Measurements from ENCODE around the gene D2HGDH.

The D2HGDH gene

DNA sequence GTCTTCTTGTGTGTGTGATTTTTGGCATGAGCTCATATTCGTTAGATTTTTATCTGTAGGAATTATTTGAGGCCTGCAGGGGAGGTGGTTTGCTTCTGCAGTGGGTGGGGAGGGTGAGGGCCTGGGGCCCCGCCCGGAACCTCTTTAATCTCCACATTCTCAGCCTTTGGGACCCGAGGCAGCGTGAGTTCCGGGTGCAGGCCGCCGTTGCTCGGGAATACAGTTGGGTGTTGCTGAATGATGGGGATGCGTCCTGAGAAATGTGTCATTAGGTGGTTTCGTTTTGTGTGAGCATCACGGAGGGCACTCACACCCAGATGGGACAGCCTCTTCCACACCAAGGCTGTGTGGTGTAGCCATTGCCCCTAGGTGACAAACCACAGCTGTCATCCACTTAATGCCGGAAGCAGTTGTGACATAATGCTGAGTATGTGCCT is 28.5 kb downstream of the D2HGDH start:
- DNase-seq, result no peak
- in situ Hi-C loops (cut with HindIII; ENCODE audit: low pct_ligation_motif_present, low pct_unique_long_range_greater_than_20kb, low sequenced_read_pairs), result no loop called here

- DNase-seq, result no peak
- in situ Hi-C loops (cut with HindIII; ENCODE audit: low pct_ligation_motif_present, low pct_unique_long_range_greater_than_20kb, low sequenced_read_pairs), result no loop called here
Observed at GRCh38 chr2:241763551-241764274, 29.3 kb downstream of the D2HGDH start.

DNA sequence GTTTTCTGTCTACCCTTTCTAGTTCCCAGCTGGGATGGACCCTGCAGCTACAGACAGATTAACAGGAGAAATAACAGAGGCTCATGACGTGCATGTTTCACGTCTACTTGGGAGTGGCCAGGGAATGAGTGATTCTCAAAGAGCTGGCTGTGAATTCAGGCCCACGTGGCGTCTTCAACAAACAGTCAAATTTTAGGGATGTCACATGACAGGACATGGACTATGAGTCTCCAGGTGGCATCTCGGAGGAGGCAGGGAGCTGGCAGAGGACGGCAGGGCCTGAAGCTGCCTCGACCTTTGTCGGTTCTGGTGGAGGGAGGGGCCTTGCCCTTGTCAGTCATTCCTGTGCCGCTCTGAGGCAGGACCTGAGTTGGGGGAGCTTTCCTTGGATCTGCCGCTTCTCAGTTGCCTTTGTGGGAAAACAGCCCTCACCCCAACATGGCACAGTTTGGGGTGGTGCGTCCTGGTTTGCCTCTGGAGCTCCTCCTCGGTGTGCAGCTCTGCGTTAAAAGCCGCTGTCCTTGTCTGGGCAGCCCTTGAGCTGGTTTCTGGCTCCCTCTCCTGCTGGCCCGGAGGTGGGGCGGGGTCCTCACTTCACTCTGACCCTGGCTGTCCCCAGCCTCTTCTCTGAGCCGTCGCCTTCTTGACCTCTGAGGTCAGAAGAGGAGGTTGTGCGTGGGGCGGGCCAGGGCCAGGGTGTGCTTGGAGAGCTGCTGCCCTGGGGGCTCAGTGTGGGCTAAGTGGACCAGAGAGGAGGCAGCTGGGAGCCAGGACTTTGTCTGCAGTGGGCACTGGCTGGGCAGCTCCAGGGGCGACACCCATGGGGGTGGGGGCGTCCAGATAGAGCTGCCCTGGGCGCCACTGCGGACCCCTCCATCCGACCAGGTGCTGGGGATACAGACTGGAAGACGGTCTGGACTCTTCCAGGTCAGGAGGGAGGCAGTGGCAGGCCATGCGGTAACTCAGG is 30.1 kb downstream of the D2HGDH start:
- DNase-seq, result no peak
- in situ Hi-C loops (cut with HindIII; ENCODE audit: low pct_ligation_motif_present, low pct_unique_long_range_greater_than_20kb, low sequenced_read_pairs), result no loop called here

- DNase-seq, result no peak
- in situ Hi-C loops (cut with HindIII; ENCODE audit: low pct_ligation_motif_present, low pct_unique_long_range_greater_than_20kb, low sequenced_read_pairs), result no loop called here
Observed at GRCh38 chr2:241767464-241768250, 33.2 kb downstream of the D2HGDH start.

- no peak for DNase-seq
- in situ Hi-C loops (cut with HindIII; ENCODE audit: low pct_ligation_motif_present, low pct_unique_long_range_greater_than_20kb, low sequenced_read_pairs), result no loop called here
Observed at GRCh38 chr2:241768251-241768711, 33.9 kb downstream of the D2HGDH start.

DNA sequence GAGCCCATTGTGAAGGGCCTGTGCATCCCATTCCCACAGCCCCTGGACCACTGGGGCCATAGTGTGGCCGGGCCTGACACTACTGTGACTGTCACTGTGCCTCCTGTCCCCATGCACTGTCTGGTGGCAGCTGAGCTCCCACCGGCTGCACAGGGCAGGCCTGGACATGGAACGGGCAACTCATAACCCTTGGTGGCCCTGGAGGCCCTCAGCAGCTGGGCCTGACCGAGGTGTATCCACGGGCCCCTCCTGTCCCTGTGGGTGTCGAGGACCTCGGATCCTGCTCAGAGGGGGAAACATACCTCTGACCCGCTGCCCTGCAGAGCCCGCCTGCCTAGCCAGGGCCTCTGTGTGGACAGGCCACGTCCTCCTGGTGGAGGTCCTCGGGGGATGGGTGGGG is 34.4 kb downstream of the D2HGDH start:
- in situ Hi-C loops (cut with HindIII; ENCODE audit: low pct_ligation_motif_present, low pct_unique_long_range_greater_than_20kb, low sequenced_read_pairs), result no loop called here
- DNase-seq, result no peak

GRCh38 chr2:241769819-241770184 is 35.4 kb downstream of the D2HGDH start:
- DNase-seq, result no peak
- in situ Hi-C loops (cut with HindIII; ENCODE audit: low pct_ligation_motif_present, low pct_unique_long_range_greater_than_20kb, low sequenced_read_pairs), result no loop called here

GRCh38 chr2:241770185-241770935 is 35.9 kb downstream of the D2HGDH start:
- no peak for DNase-seq

GRCh38 chr2:241770936-241771285 is 36.5 kb downstream of the D2HGDH start:
- in situ Hi-C loops (cut with HindIII; ENCODE audit: low pct_ligation_motif_present, low pct_unique_long_range_greater_than_20kb, low sequenced_read_pairs), result no loop called here

More at GRCh38 chr2:241770185-241770935, 35.9 kb downstream of the D2HGDH start:
- in situ Hi-C loops (cut with HindIII; ENCODE audit: low pct_ligation_motif_present, low pct_unique_long_range_greater_than_20kb, low sequenced_read_pairs), result no loop called here

DNA sequence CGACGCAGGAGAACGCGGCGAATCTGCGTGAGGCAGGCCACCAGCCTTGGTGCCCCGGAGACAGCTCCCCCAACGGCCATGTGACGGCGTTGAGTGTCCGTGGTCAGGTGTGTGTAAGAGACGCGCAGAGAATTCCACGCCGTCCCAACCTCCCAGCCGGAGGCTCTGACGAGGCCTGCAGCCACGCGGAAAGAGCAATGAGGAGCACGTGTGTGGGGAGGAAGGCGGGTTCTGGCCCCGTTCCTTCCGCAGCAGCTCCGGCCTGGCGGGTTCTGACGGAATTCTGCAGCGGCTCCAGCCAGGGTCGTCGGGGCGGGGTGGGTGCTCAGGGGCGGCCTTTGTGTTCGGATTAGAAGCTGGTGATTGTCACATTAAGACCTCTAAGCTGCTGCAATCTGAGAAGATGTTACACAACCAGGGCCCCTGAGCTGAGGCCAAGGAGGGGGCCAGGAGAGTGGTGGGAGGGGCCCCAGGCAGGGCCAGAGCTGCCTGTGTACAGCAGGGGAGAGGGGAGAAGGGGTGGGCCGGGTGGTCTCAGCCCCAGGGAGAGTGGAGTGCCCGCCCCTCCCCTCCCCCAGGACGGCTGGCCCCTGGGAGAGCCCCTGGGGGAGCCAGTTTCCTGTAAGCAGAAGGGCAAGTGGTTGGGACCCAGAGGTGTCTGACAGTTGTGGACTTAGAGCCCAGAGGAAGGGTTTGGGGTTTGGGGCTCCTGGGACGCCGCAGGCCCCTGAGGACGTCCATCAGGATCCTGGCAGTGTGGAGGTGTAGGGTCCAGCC is 37.0 kb downstream of the D2HGDH start:
- in situ Hi-C loops (cut with HindIII; ENCODE audit: low pct_ligation_motif_present, low pct_unique_long_range_greater_than_20kb, low sequenced_read_pairs), result no loop called here
- DNase-seq, result no peak

More at GRCh38 chr2:241770936-241771285, 36.5 kb downstream of the D2HGDH start:
- DNase-seq, result no peak

DNA sequence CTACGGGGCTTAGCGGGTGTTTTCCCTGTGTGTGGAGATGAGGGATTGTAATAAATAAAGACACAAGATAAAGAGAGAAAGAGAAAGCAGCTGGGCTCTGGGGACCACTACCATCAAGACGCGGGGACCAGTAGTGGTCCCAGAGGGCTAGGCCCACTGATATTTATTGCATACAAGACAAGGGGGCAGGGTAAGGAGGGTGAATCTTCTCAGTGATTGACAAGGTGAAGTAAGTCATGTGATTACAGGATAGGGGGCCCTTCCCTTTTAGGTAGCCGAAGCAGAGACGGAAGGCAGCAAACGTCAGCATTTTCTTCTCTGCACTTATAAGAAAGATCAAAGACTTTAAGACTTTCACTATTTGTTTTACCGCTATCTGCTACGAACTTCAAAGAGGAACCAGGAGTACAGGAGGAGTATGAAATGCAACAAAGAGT is 37.7 kb downstream of the D2HGDH start:
- DNase-seq, result no peak

DNA sequence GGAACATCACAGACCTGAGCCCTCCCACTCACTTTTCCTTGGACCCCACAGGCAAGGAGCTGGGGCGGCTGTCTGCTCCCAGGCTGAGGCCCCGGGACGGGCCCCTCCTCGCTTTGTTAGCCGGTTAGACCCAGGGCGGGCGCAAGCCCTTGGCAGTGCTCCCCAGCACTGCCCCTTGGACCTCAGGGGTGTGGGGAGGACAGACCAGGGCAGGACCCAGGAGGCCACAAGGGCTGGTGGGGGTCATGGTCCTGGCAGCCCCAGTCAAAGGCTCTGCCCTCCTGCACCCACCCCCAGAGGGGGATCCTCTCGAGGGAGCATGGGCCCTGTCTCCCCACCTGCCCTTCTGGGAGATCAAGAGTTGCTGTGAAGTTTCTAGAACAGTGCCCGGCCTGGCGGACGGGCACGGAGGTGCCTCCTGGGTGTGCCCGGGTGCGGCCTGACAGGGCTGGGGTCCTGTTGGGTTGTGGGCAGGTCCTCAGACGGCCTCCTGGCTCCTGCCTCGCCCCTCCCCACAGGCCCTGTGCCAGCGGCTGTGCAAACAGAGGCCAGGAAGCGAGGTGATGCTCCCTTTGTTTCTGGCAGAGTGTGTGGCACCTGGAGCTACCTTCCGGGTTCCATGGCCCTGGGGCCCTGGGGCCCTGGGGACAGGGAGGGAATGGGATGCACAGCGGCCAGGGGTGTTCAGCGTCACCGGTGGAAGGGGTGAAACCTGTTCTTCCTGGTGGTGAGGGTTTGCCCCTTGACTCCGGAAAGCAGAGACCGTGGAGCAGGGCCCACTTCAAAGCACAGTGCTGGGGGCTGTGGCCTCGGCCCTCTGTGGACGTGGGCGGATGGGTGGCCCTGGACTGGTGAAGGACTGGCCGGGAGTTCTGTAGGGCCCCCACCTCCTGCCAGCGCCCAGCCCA is 39.3 kb downstream of the D2HGDH start:
- DNase-seq, result no peak
- in situ Hi-C loops (cut with HindIII; ENCODE audit: low pct_ligation_motif_present, low pct_unique_long_range_greater_than_20kb, low sequenced_read_pairs), result no loop called here

More for the DNA sequence above, 37.7 kb downstream of the D2HGDH start:
- in situ Hi-C loops (cut with HindIII; ENCODE audit: low pct_ligation_motif_present, low pct_unique_long_range_greater_than_20kb, low sequenced_read_pairs), result no loop called here

DNA sequence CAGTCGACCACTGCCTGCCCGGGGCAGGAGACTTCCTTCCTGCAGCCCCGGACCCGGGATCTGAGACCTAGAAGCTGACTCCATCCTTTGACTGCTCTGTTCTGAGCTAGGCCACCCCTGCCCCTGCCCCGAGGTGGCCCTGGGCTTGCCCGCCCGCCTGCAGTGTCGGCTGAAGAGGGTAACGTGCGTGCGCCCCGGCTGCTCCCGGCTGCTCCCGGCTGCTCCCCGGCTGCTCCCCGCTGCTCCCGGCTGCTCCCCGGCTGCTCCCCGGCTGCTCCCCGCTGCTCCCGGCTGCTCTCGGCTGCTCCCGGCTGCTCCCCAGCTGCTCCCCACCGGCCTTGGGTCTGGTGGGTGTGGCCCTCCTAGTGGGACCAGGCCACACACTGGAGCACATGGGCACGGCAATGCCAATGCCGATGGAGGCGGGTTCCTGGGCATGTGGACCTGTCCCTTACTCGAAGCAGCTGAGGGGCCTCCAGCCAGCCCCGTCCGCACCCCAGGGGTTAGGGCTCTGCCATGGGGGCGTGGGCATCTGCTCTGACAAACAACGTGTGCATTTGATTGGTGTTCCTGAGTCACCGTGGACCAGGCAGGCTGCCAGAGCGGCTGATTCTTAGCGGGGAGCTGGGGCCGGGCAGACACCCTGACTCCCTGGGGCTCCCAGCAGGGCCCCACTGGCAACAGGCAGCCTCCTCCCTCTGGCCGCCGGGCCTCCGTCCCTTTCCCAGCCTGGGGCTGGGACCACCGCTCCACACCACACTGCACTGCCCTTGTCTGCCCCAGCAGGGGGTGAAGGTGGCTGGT is 40.2 kb downstream of the D2HGDH start:
- peak; percentile 70 for DNase-seq
- in situ Hi-C loops (cut with HindIII; ENCODE audit: low pct_ligation_motif_present, low pct_unique_long_range_greater_than_20kb, low sequenced_read_pairs), result no loop called here

GRCh38 chr2:241775223-241776177 is 41.1 kb downstream of the D2HGDH start:
- in situ Hi-C loops (cut with HindIII; ENCODE audit: low pct_ligation_motif_present, low pct_unique_long_range_greater_than_20kb, low sequenced_read_pairs), result no loop called here
- DNase-seq, result peak; percentile 10

Data from ACHN (cell line).